ENCODE measurements around the gene DTL.

The DTL gene

GRCh38 chr1:212127221-212127620 is 91.7 kb downstream of the DTL start:
- H3K9me3 ChIP-seq (ENCODE audit: control insufficient read depth in 2 of 2, low read length in 2 of 2), result no peaks in the 10 kb centered on the region
- no peaks in the 10 kb centered on the region for H3K36me3 ChIP-seq (ENCODE audit: control insufficient read depth in 2 of 2, insufficient read depth in 2 of 2, low read length in 2 of 2)
- no peak overlapping the region for H3K27ac ChIP-seq (ENCODE audit: low read length)

GRCh38 chr1:212129781-212130180 is 94.2 kb downstream of the DTL start:
- no peak overlapping the region for H3K9ac ChIP-seq (ENCODE audit: low read length in 2 of 2)
- no peak overlapping the region for H3K27ac ChIP-seq (ENCODE audit: low read length)

More at GRCh38 chr1:212127221-212127620, 91.7 kb downstream of the DTL start:
- H3K27me3 ChIP-seq (ENCODE audit: control insufficient read depth in 1 of 2, insufficient read depth in 2 of 2, low read length in 2 of 2), result no peaks in the 10 kb centered on the region
- H3K9ac ChIP-seq (ENCODE audit: low read length in 2 of 2), result no peak overlapping the region
- H3K4me3 ChIP-seq (ENCODE audit: low read length in 2 of 2), result no peak overlapping the region
- no peaks in the 10 kb centered on the region for H3K4me1 ChIP-seq (ENCODE audit: control insufficient read depth, insufficient read depth, low read length)

GRCh38 chr1:212132025-212132424 is 96.5 kb downstream of the DTL start:
- Histone ChIP-seq H3K36me3 (ENCODE audit: control insufficient read depth in 2 of 2, insufficient read depth in 2 of 2, low read length in 2 of 2) (no peaks in the 10 kb centered on the region), H3K4me3 (ENCODE audit: low read length in 2 of 2) (no peak overlapping the region), H3K27ac (ENCODE audit: low read length) (no peak overlapping the region), H3K9ac (ENCODE audit: low read length in 2 of 2) (no peak overlapping the region), H3K27me3 (ENCODE audit: control insufficient read depth in 1 of 2, insufficient read depth in 2 of 2, low read length in 2 of 2) (no peaks in the 10 kb centered on the region), H3K4me1 (ENCODE audit: control insufficient read depth, insufficient read depth, low read length) (no peaks in the 10 kb centered on the region), H3K9me3 (ENCODE audit: control insufficient read depth in 2 of 2, low read length in 2 of 2) (no peaks in the 10 kb centered on the region)

More at GRCh38 chr1:212129781-212130180, 94.2 kb downstream of the DTL start:
- no peaks in the 10 kb centered on the region for H3K9me3 ChIP-seq (ENCODE audit: control insufficient read depth in 2 of 2, low read length in 2 of 2)
- H3K27me3 ChIP-seq (ENCODE audit: control insufficient read depth in 1 of 2, insufficient read depth in 2 of 2, low read length in 2 of 2), result no peaks in the 10 kb centered on the region
- no peaks in the 10 kb centered on the region for H3K36me3 ChIP-seq (ENCODE audit: control insufficient read depth in 2 of 2, insufficient read depth in 2 of 2, low read length in 2 of 2)
- H3K4me1 ChIP-seq (ENCODE audit: control insufficient read depth, insufficient read depth, low read length), result no peaks in the 10 kb centered on the region
- H3K4me3 ChIP-seq (ENCODE audit: low read length in 2 of 2), result no peak overlapping the region

GRCh38 chr1:212133319-212133718 is 97.8 kb downstream of the DTL start:
- Histone ChIP-seq H3K4me1 (ENCODE audit: control insufficient read depth, insufficient read depth, low read length) (no peaks in the 10 kb centered on the region), H3K9me3 (ENCODE audit: control insufficient read depth in 2 of 2, low read length in 2 of 2) (no peaks in the 10 kb centered on the region), H3K36me3 (ENCODE audit: control insufficient read depth in 2 of 2, insufficient read depth in 2 of 2, low read length in 2 of 2) (no peaks in the 10 kb centered on the region), H3K4me3 (ENCODE audit: low read length in 2 of 2) (no peak overlapping the region), H3K27me3 (ENCODE audit: control insufficient read depth in 1 of 2, insufficient read depth in 2 of 2, low read length in 2 of 2) (no peaks in the 10 kb centered on the region), H3K9ac (ENCODE audit: low read length in 2 of 2) (no peak overlapping the region), H3K27ac (ENCODE audit: low read length) (no peak overlapping the region)

DNA sequence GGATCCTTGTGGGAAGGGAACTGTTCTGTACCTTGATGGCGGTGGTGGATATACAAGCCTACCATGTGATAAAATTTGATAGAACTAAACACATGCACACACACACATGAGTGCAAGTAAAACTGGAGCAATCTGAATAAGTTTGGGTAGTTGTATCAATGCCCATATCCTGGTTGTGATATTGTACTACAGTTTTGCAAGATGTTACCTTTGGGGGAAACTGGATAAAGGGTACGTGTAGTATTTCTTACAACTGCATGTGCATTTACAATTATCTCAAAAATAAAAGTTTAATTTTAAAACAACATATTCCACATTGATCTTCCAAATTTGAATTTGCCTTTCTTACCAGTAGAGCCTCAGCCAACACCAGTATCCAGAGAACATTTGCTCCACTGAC is 99.6 kb downstream of the DTL start:
- no peak overlapping the region for H3K4me3 ChIP-seq (ENCODE audit: low read length in 2 of 2)
- H3K27ac ChIP-seq (ENCODE audit: low read length), result no peak overlapping the region
- H3K36me3 ChIP-seq (ENCODE audit: control insufficient read depth in 2 of 2, insufficient read depth in 2 of 2, low read length in 2 of 2), result no peaks in the 10 kb centered on the region
- H3K9ac ChIP-seq (ENCODE audit: low read length in 2 of 2), result no peak overlapping the region
- H3K27me3 ChIP-seq (ENCODE audit: control insufficient read depth in 1 of 2, insufficient read depth in 2 of 2, low read length in 2 of 2), result no peaks in the 10 kb centered on the region
- no peaks in the 10 kb centered on the region for H3K9me3 ChIP-seq (ENCODE audit: control insufficient read depth in 2 of 2, low read length in 2 of 2)
- no peaks in the 10 kb centered on the region for H3K4me1 ChIP-seq (ENCODE audit: control insufficient read depth, insufficient read depth, low read length)

DNA sequence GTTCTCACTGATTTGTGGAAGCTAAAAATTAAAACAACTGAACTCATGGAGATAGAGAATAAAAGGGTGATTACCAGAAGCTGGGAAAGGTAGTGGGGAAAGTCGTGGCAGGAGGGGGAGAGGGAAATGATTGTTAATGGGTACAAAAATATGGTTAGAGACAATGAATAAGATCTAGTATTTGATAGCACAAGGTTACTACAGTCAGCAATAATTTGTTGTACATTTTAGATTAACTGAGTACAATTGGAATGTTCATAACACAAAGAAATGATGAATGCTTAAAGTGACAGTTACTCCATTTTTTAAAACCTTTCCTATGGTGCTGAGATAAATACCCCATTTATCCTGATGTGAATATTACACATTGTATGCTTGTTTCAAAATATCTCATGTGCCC is 102.3 kb downstream of the DTL start:
- Histone ChIP-seq H3K9ac (ENCODE audit: low read length in 2 of 2) (no peak overlapping the region), H3K27ac (ENCODE audit: low read length) (no peak overlapping the region), H3K27me3 (ENCODE audit: control insufficient read depth in 1 of 2, insufficient read depth in 2 of 2, low read length in 2 of 2) (no peaks in the 10 kb centered on the region), H3K9me3 (ENCODE audit: control insufficient read depth in 2 of 2, low read length in 2 of 2) (no peaks in the 10 kb centered on the region), H3K4me1 (ENCODE audit: control insufficient read depth, insufficient read depth, low read length) (no peaks in the 10 kb centered on the region), H3K36me3 (ENCODE audit: control insufficient read depth in 2 of 2, insufficient read depth in 2 of 2, low read length in 2 of 2) (no peaks in the 10 kb centered on the region), H3K4me3 (ENCODE audit: low read length in 2 of 2) (no peak overlapping the region)

DNA sequence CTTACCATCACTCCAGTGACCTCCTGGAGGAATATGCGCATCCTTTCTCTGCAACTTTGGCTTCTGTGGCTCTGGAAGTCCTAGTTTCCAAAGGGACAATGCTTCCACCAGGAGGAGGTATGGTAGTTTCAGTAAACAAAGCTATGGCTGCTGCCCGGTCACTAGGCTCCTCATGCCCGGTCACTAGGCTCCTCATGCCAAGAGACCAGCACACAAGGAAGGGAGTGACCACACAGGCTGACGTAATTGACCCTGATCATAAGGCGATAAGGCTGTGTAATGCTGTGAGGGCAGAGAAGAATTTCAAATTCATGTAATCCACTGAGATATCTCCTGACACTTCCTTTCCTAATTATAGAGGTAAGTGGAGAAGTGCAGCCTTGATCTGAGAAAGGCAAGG is 102.9 kb downstream of the DTL start:
- no peak overlapping the region for H3K4me3 ChIP-seq (ENCODE audit: low read length in 2 of 2)
- no peaks in the 10 kb centered on the region for H3K27me3 ChIP-seq (ENCODE audit: control insufficient read depth in 1 of 2, insufficient read depth in 2 of 2, low read length in 2 of 2)
- no peak overlapping the region for H3K27ac ChIP-seq (ENCODE audit: low read length)
- no peaks in the 10 kb centered on the region for H3K4me1 ChIP-seq (ENCODE audit: control insufficient read depth, insufficient read depth, low read length)
- no peak overlapping the region for H3K9ac ChIP-seq (ENCODE audit: low read length in 2 of 2)
- H3K9me3 ChIP-seq (ENCODE audit: control insufficient read depth in 2 of 2, low read length in 2 of 2), result no peaks in the 10 kb centered on the region
- H3K36me3 ChIP-seq (ENCODE audit: control insufficient read depth in 2 of 2, insufficient read depth in 2 of 2, low read length in 2 of 2), result no peaks in the 10 kb centered on the region

DNA sequence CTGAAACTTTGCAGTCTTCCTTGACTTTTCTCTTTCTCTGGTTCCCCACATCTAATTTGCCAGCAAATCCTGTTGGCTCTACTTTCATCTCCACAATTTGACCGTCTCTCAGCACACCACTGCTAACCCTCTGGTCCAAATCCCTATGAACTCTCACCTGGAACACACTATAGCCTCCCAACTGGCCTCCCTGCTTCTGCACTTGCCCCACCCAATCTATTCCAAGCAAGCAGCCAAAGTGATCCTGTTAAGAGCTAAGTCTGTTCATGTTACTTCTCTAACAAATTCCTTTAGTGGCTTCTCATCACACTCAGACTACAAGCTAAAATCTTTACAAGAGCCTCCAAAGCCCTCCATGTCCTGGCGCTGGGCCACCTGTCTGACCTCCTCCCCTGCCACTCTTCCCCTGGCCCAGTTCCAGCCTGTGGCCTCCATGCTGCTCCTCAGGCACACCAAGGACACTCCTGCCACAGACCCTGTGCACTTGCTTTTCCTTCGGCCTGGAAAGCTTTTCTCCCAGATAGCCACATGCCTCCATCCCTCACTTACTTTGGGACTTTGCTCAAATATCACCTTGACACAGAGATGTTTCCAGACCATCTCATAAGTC is 104.1 kb downstream of the DTL start:
- Histone ChIP-seq H3K36me3 (ENCODE audit: control insufficient read depth in 2 of 2, insufficient read depth in 2 of 2, low read length in 2 of 2) (no peaks in the 10 kb centered on the region), H3K4me3 (ENCODE audit: low read length in 2 of 2) (no peak overlapping the region)

GRCh38 chr1:212141404-212141803 is 105.9 kb downstream of the DTL start:
- no peaks in the 10 kb centered on the region for H3K4me1 ChIP-seq (ENCODE audit: control insufficient read depth, insufficient read depth, low read length)
- no peaks in the 10 kb centered on the region for H3K9me3 ChIP-seq (ENCODE audit: control insufficient read depth in 2 of 2, low read length in 2 of 2)
- H3K9ac ChIP-seq (ENCODE audit: low read length in 2 of 2), result no peak overlapping the region
- no peak overlapping the region for H3K27ac ChIP-seq (ENCODE audit: low read length)
- H3K27me3 ChIP-seq (ENCODE audit: control insufficient read depth in 1 of 2, insufficient read depth in 2 of 2, low read length in 2 of 2), result no peaks in the 10 kb centered on the region
- H3K4me3 ChIP-seq (ENCODE audit: low read length in 2 of 2), result no peak overlapping the region
- no peaks in the 10 kb centered on the region for H3K36me3 ChIP-seq (ENCODE audit: control insufficient read depth in 2 of 2, insufficient read depth in 2 of 2, low read length in 2 of 2)

More for the DNA sequence above, 104.1 kb downstream of the DTL start:
- no peaks in the 10 kb centered on the region for H3K9me3 ChIP-seq (ENCODE audit: control insufficient read depth in 2 of 2, low read length in 2 of 2)
- no peak overlapping the region for H3K27ac ChIP-seq (ENCODE audit: low read length)
- no peak overlapping the region for H3K9ac ChIP-seq (ENCODE audit: low read length in 2 of 2)
- no peaks in the 10 kb centered on the region for H3K27me3 ChIP-seq (ENCODE audit: control insufficient read depth in 1 of 2, insufficient read depth in 2 of 2, low read length in 2 of 2)
- H3K4me1 ChIP-seq (ENCODE audit: control insufficient read depth, insufficient read depth, low read length), result no peaks in the 10 kb centered on the region

- H3K9ac ChIP-seq (ENCODE audit: low read length in 2 of 2), result no peak overlapping the region
- H3K36me3 ChIP-seq (ENCODE audit: control insufficient read depth in 2 of 2, insufficient read depth in 2 of 2, low read length in 2 of 2), result no peaks in the 10 kb centered on the region
- H3K4me3 ChIP-seq (ENCODE audit: low read length in 2 of 2), result no peak overlapping the region
- no peak overlapping the region for H3K27ac ChIP-seq (ENCODE audit: low read length)
- no peaks in the 10 kb centered on the region for H3K27me3 ChIP-seq (ENCODE audit: control insufficient read depth in 1 of 2, insufficient read depth in 2 of 2, low read length in 2 of 2)
- H3K4me1 ChIP-seq (ENCODE audit: control insufficient read depth, insufficient read depth, low read length), result no peaks in the 10 kb centered on the region
- H3K9me3 ChIP-seq (ENCODE audit: control insufficient read depth in 2 of 2, low read length in 2 of 2), result no peaks in the 10 kb centered on the region
Observed at GRCh38 chr1:212142883-212143530, 107.5 kb downstream of the DTL start.

- Histone ChIP-seq H3K9ac (ENCODE audit: low read length in 2 of 2) (no peak overlapping the region), H3K27me3 (ENCODE audit: control insufficient read depth in 1 of 2, insufficient read depth in 2 of 2, low read length in 2 of 2) (no peaks in the 10 kb centered on the region), H3K4me3 (ENCODE audit: low read length in 2 of 2) (no peak overlapping the region), H3K36me3 (ENCODE audit: control insufficient read depth in 2 of 2, insufficient read depth in 2 of 2, low read length in 2 of 2) (no peaks in the 10 kb centered on the region), H3K4me1 (ENCODE audit: control insufficient read depth, insufficient read depth, low read length) (no peaks in the 10 kb centered on the region), H3K9me3 (ENCODE audit: control insufficient read depth in 2 of 2, low read length in 2 of 2) (no peaks in the 10 kb centered on the region), H3K27ac (ENCODE audit: low read length) (no peak overlapping the region)
Observed at GRCh38 chr1:212147581-212148033, 112.1 kb downstream of the DTL start.
